AG09309 (cell line): Measurements from ENCODE around the gene ATP11A.

Experiments used
- DNase-seq: peaks from one replicate; pipeline ENCODE4 v3.0.0-alpha.2; 2010; ENCODE audit warnings: low read depth
- H3K4me3 ChIP-seq: 2 replicates; pipeline ENCODE4 v1.5.1; 2011; ENCODE audit warnings: mild to moderate bottlenecking, low read depth, low read length, moderate library complexity; ENCODE audit not compliant: control insufficient read depth
- TF ChIP-seq, protein P1 (sequence below): IDR thresholded peaks from 2 replicates; pipeline ENCODE4 v1.5.1; 2011; ENCODE audit warnings: mild to moderate bottlenecking, low read depth, low read length, inconsistent platforms; ENCODE audit not compliant: insufficient read depth, control insufficient read depth; ENCODE audit errors: missing control alignments

ATP11A gene

DNA sequence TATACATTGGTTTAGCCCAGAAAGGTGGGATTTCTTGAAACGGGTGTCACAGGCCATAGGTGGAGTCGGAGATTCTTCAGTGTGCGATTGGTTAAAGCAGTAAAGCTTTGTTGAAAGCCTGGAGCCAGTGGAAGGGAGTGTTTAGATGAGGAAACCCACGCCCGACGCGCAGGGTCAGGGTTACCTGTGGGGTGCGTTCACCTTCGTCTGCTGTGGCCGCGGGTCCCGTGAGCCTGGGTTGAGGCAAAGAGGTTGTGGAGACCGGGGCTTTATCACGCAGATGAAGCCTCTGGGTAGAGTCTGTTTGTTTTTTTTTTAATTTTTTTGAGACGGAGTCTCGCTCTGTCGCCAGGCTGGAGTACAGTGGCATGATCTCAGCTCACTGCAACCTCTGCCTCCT lies 30.4 kb downstream of the ATP11A start:
- TF ChIP-seq, protein P1, sequence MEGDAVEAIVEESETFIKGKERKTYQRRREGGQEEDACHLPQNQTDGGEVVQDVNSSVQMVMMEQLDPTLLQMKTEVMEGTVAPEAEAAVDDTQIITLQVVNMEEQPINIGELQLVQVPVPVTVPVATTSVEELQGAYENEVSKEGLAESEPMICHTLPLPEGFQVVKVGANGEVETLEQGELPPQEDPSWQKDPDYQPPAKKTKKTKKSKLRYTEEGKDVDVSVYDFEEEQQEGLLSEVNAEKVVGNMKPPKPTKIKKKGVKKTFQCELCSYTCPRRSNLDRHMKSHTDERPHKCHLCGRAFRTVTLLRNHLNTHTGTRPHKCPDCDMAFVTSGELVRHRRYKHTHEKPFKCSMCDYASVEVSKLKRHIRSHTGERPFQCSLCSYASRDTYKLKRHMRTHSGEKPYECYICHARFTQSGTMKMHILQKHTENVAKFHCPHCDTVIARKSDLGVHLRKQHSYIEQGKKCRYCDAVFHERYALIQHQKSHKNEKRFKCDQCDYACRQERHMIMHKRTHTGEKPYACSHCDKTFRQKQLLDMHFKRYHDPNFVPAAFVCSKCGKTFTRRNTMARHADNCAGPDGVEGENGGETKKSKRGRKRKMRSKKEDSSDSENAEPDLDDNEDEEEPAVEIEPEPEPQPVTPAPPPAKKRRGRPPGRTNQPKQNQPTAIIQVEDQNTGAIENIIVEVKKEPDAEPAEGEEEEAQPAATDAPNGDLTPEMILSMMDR: no peak
- no peak overlapping the region for H3K4me3 ChIP-seq

DNA sequence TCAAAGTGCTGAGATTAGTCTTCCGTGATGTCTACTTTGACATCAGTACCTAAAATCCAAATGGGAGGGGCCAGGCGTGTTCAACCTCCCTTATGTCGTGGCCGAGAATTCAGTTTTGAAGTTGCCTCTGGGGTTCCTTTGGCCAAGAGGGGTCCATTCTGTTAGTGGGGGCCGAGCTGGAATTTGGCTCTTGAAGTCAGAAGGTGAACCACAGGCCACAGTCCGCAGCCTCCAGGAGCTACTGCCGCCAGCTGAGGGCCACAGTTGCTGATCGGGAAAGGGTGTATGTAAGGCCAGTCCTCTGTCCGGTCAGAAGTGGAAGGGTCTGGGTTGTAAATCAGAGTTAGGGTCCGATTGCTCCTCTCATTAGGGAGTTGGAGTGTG lies 31.0 kb downstream of the ATP11A start:
- no peak overlapping the region for H3K4me3 ChIP-seq
- no peak for DNase-seq
- TF ChIP-seq, protein P1: no peak

More for the DNA sequence above, 30.4 kb downstream of the ATP11A start:
- DNase-seq: no peak

DNA sequence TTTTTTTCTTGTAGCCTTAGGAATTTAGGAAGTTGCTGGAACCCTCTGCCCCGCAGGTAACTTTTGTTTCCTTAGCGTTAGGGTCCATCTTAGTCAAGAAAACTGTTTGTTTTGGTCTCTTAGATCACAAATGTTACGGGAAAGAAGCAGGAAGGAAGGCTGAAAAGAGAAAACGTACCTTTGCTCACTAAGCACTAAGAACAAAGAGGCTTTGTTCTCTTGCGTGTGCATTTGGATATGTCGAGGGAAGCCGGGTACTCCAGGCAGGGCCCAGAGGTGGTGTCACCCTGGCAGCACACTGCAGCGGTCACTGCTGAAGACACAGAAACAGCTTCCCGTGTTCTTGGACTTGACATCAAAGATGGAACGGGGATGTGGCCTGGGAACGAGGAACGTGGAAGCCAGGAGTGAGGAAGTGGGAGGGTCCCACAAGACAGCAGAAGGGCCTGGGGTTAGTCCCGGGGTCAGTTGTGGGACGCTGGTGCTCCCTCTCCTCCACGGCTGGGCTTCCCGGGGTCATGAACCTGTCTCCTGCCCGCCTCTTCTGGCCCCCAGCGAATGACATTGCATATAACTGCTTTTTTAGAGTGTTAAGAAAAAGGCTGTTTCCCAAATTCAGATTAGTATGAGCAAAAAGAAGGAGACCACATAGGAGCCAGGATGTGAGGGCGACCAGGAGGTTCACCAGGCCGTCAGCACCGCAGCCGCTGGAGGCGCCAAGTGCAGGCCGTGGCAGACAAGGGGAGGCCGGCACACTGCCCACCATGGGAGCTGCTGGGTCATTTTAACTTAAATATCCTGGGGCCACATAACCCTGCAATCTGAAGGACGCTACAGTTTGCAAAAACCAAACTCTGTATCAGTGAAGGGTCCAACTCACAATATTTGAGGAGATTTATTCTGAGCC lies 31.6 kb downstream of the ATP11A start:
- H3K4me3 ChIP-seq: no peak overlapping the region
- TF ChIP-seq, protein P1: no peak
- no peak for DNase-seq

DNA sequence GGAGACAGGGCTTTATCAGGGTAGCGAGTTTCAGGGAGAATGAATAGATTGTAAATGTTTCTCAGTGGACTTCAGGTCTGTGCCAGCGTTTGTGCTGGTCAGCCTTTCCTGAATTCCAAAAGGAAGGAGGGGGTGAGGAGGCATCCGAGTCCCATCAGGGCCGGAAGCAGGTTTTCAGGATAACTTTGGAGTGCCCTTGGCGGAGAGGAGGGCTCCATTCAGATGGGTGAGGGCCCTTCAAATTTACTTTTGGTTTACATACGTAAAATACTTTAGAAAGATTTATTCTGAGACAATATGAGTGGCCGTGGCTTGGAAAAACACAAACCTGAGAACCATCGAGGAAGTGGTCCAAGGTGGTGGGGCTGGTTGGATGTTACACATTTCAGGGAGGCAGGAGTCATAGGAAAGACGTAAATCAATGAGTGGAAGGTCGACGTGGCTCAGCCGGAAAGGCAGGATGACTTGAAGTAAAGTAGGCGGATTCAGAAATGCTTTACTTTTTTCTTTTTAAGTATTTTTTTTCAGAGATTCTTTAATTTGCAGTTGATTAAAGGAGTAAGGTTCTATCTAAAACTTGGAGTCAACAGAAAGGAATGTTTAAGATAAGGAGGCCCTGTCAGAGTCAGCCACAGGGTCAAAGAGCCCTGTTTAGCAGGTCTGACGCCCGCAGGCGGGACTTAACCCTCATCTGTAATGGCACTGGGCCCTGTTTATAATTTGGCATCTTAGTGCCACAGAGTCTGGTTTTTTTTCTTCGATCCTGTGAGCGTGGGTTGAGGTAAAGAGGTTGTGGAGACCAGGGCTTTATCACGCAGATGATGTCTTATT lies 32.8 kb downstream of the ATP11A start:
- DNase-seq: peak; percentile 72
- H3K4me3 ChIP-seq: no peak overlapping the region
- TF ChIP-seq, protein P1: no peak

DNA sequence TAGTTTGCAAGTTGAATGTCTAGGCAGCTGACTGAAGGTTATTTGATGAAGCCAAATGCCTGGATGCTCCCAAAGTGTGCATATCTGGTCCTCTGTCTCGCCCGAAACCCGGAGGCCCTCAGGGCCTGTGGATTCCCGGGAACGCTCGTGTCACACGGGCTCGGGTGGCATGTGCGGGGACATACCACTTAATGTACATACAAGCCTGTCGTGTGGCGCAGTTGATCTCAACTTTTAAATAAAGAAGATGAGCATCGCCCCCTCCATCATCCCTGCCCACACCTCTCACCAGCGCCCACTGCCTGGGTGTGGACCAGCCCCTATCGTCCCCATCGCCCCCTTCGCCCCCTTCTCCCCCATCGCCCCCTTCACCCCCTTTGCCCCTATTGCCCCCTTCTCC lies 33.9 kb downstream of the ATP11A start:
- no peak overlapping the region for H3K4me3 ChIP-seq
- no peak for DNase-seq
- TF ChIP-seq, protein P1: no peak

DNA sequence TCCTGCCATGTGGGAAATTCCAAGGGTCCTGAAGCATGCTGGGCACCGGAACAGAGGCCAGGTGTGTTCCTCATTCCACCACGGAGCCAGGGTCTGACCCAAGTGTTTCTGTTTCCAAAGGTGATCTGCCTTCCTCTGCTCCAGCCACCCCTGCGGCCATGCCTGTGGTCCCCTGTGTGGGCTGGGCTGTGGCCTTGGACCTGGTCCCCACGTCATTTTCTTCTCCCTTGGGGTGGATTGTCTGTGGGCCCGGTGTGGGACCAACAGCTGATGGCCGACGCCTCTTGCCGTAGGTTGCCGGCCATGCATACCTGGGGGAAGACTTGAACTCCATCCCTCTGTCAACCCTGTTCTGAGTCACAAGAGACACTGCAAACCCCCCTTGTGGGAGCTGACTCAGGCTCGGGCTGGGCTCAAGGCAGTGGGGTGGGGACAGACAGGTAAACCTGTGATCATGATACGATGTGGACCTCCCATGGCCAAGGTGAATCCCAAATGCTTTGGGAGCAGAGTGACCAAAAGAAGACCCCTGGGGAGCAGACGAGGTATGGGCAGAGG lies 35.0 kb downstream of the ATP11A start:
- TF ChIP-seq, protein P1: no peak
- no peak overlapping the region for H3K4me3 ChIP-seq
- no peak for DNase-seq
